ENCODE data around the gene TOMM5. TPM values are rescaled to one million over a fixed set of nuclear protein-coding genes. Genes with fewer than 3 reads are reported as not detected.

The TOMM5 gene
- total RNA-seq, 6 donors from 2014 or later = 35.4 to 83.5 (median 54.2) TPM

DNA sequence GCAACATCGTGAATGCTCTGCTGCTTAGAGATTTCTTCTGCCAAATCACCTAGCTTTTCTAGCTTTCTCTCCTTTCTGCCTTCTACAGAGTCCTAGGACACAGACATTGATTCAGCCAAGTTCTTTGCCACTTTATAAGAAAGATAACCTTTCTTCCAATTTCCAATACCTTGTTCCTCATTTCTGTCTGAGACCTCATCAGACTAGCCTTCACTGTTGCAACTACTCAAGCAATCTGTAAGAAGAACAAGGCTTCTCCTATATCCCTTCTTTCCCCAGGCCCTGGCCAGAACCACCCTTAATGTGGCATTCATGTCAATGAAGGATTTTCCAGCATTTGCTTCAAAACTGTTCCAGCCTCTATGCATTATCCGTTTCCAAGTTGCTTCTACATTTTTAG lies 40.5 kb downstream of the TOMM5 start:
- no peaks in the 10 kb centered on the region for H3K4me1 ChIP-seq
- H3K9me3 ChIP-seq = no peaks in the 10 kb centered on the region
- WGBS, 2 donors = 93 to 94% methylated on average over 2 of the region's 2 CpGs
- ATAC-seq (ENCODE audit: low FRiP score in 2 of 2) = peak in 1 of 2 donors; percentile 38
- no peaks in the 10 kb centered on the region for H3K36me3 ChIP-seq
- DNase-seq = no peak
- no peaks in the 10 kb centered on the region for H3K27me3 ChIP-seq
- no peak for TF ChIP-seq EP300 (IDR thresholded peaks at IDR 0.05)
- TF ChIP-seq, protein P1, sequence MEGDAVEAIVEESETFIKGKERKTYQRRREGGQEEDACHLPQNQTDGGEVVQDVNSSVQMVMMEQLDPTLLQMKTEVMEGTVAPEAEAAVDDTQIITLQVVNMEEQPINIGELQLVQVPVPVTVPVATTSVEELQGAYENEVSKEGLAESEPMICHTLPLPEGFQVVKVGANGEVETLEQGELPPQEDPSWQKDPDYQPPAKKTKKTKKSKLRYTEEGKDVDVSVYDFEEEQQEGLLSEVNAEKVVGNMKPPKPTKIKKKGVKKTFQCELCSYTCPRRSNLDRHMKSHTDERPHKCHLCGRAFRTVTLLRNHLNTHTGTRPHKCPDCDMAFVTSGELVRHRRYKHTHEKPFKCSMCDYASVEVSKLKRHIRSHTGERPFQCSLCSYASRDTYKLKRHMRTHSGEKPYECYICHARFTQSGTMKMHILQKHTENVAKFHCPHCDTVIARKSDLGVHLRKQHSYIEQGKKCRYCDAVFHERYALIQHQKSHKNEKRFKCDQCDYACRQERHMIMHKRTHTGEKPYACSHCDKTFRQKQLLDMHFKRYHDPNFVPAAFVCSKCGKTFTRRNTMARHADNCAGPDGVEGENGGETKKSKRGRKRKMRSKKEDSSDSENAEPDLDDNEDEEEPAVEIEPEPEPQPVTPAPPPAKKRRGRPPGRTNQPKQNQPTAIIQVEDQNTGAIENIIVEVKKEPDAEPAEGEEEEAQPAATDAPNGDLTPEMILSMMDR (IDR thresholded peaks at IDR 0.05) = no peak
- no peak for TF ChIP-seq POLR2A (IDR thresholded peaks at IDR 0.05)
- no peak for TF ChIP-seq POLR2AphosphoS5 (IDR thresholded peaks at IDR 0.05)
- no peak overlapping the region for H3K27ac ChIP-seq
- no peak overlapping the region for H3K4me3 ChIP-seq

DNA sequence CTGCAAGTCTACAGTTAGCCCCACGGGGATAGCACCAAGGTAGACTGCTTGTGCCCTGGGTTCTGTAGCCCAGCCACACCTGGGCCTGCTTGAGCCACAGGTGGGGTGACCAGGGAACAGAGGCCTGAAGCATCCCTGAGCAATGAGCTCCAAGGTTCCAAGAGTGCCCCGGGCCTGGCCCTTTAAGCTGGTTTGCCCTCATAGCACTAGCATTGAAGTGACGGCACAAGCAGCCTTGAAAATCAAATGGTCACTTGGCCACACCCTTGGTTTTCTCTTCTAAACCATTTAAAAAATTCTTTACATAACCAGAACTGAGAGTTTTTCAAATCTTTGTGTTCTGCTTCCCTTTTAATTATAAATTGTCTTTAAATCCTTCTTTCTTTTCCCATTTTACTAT lies 40.9 kb downstream of the TOMM5 start:
- H3K27ac ChIP-seq = peak overlapping the region in 1 of 4 donors; percentile 4
- no peaks in the 10 kb centered on the region for H3K9me3 ChIP-seq
- DNase-seq = no peak
- no peaks in the 10 kb centered on the region for H3K27me3 ChIP-seq
- 78 to 97% methylated on average over 2 to 3 of the region's 3 CpGs for WGBS, 2 donors
- TF ChIP-seq POLR2A (IDR thresholded peaks at IDR 0.05) (no peak), EP300 (IDR thresholded peaks at IDR 0.05) (no peak)
- no peak overlapping the region for H3K4me3 ChIP-seq
- H3K36me3 ChIP-seq = no peaks in the 10 kb centered on the region
- no peak for ATAC-seq (ENCODE audit: low FRiP score in 2 of 2)
- no peaks in the 10 kb centered on the region for H3K4me1 ChIP-seq

DNA sequence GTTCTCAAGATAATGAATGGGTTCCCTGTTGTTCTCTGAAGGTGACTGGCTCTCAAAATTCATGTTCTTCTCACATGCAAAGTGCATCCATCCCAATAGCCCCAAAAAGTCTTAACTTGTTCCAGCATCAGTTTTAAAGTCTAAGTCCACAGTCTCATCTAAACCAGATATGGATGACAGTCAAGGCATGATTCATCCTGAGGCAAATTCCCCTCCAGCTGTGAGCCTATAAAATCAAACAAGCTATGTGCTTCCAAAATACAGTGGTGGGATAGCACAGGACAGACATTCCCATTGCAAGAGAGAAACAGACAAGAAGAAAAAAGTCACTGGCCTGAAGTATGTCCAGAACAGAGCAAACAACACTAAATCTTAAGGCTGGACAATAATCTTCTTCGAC lies 41.6 kb downstream of the TOMM5 start:
- WGBS, 2 donors = 95 to 100% methylated on average over 1 of the region's 1 CpG
- no peaks in the 10 kb centered on the region for H3K9me3 ChIP-seq
- no peak for DNase-seq
- no peaks in the 10 kb centered on the region for H3K27me3 ChIP-seq
- no peak for ATAC-seq (ENCODE audit: low FRiP score in 2 of 2)
- no peaks in the 10 kb centered on the region for H3K36me3 ChIP-seq
- no peaks in the 10 kb centered on the region for H3K4me1 ChIP-seq
- H3K27ac ChIP-seq = no peak overlapping the region
- H3K4me3 ChIP-seq = no peak overlapping the region
- TF ChIP-seq POLR2A (IDR thresholded peaks at IDR 0.05) (no peak), POLR2AphosphoS5 (IDR thresholded peaks at IDR 0.05) (no peak), EP300 (IDR thresholded peaks at IDR 0.05) (no peak)
- TF ChIP-seq, protein P1 (IDR thresholded peaks at IDR 0.05) = no peak

DNA sequence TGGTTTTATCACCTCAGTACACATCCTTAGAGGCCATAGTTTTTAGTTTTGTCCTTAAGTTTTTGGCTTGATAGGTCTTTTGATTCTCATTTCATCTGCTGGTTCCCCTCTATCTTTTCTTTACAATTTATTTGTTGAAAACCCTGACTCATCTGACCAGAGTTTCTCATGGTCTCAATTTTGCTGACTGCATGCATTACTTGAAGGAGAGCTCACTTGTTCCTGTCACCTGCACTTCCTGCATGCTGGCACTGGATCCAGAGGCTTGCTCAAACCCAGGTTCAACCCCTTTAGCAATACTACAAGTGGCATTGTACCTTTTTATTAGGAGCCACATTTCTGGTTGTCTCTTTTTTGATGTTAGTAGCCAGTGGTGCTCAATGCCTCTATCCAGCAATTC lies 42.9 kb downstream of the TOMM5 start:
- Histone ChIP-seq H3K4me1 (no peaks in the 10 kb centered on the region), H3K4me3 (no peak overlapping the region), H3K27me3 (no peaks in the 10 kb centered on the region), H3K9me3 (no peaks in the 10 kb centered on the region), H3K36me3 (no peaks in the 10 kb centered on the region), H3K27ac (no peak overlapping the region)
- no peak for ATAC-seq (ENCODE audit: low FRiP score in 2 of 2)
- no peak for DNase-seq
- TF ChIP-seq, protein P1 (IDR thresholded peaks at IDR 0.05) = no peak
- no peak for TF ChIP-seq EP300 (IDR thresholded peaks at IDR 0.05)
- no peak for TF ChIP-seq POLR2A (IDR thresholded peaks at IDR 0.05)
- no peak for TF ChIP-seq POLR2AphosphoS5 (IDR thresholded peaks at IDR 0.05)

DNA sequence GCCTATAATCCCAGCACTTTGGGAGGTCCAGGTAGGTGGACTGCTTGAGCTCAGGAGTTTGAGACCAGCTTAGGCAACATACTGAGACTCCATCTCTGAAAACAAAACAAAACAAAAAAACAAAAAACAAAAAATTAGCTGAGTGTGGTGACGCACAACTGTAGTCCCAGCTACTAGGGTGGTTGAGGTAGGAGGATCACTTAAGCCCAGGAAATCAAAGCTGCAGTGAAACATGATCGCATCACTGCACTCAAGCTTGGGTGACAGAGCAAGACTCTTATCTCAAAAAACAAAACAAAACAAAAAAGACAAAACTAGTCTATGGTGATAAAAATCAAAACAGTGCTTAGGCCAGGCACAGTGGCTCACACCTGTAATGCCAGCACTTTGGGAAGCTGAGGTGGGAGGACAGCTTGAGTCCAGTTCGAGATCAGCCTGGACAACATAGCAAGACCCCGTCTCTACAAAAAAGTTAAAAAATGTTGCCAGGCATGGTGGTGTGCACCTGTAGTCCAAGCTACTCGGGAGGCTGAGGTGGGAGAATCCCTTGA lies 45.0 kb downstream of the TOMM5 start:
- no peak for ATAC-seq (ENCODE audit: low FRiP score in 2 of 2)
- Histone ChIP-seq H3K4me1 (no peaks in the 10 kb centered on the region), H3K9me3 (no peaks in the 10 kb centered on the region), H3K36me3 (no peaks in the 10 kb centered on the region), H3K27me3 (no peaks in the 10 kb centered on the region), H3K27ac (no peak overlapping the region), H3K4me3 (no peak overlapping the region)
- 95 to 97% methylated on average over 5 of the region's 5 CpGs for WGBS, 2 donors
- no peak for DNase-seq
- no peak for TF ChIP-seq POLR2AphosphoS5 (IDR thresholded peaks at IDR 0.05)
- TF ChIP-seq, protein P1 (IDR thresholded peaks at IDR 0.05) = no peak

All from upper lobe of left lung (tissue), 6 donors.